HEK293T (cell line): ENCODE results near the gene CDC42BPG.

Experiments
- CTCF ChIA-PET: fragments of 350-600 bp; formaldehyde crosslinking; extraction: SDS; loops from one replicate; lab custom pipeline; 2021; ENCODE audit warnings: antibody characterized with exemption, inconsistent platforms; lab: Yijun Ruan, JAX
- POLR2A ChIA-PET: fragments of 350-600 bp; formaldehyde crosslinking; extraction: SDS; loops from one replicate; lab custom pipeline; 2020; ENCODE audit warnings: antibody characterized with exemption, inconsistent platforms; lab: Yijun Ruan, JAX
- DNase-seq: peaks from one replicate; pipeline ENCODE4 v3.0.0; 2012; ENCODE audit warnings: mixed read lengths; ENCODE audit errors: extremely low spot score
- ARNT ChIP-seq: fragments of 450-650 bp; IDR thresholded peaks from 2 replicates; pipeline ENCODE4 v1.6.1; 2017; ENCODE audit warnings: mild to moderate bottlenecking
- BHLHE40 ChIP-seq: fragments of 450-650 bp; IDR thresholded peaks from 2 replicates; pipeline ENCODE4 v1.6.1; 2016; ENCODE audit warnings: mild to moderate bottlenecking, moderate library complexity, borderline replicate concordance
- CTBP1 ChIP-seq: fragments of 450-650 bp; IDR thresholded peaks from 2 replicates; pipeline ENCODE4 v1.6.1; 2016; ENCODE audit warnings: borderline replicate concordance
- ELF4 ChIP-seq: fragments of 450-650 bp; IDR thresholded peaks from 2 replicates; pipeline ENCODE4 v1.6.1; 2017; ENCODE audit warnings: antibody characterized with exemption
- FOXA1 ChIP-seq: fragments of 450-650 bp; IDR thresholded peaks from 2 replicates; pipeline ENCODE4 v1.6.1; 2016; ENCODE audit warnings: mild to moderate bottlenecking
- FOXK2 ChIP-seq: fragments of 450-650 bp; IDR thresholded peaks from 2 replicates; pipeline ENCODE4 v1.6.1; 2016; ENCODE audit warnings: mild to moderate bottlenecking
- FOXM1 ChIP-seq: fragments of 450-650 bp; IDR thresholded peaks from 2 replicates; pipeline ENCODE4 v1.6.1; 2017; ENCODE audit warnings: mild to moderate bottlenecking, borderline replicate concordance
- HDGF ChIP-seq: fragments of 450-650 bp; IDR thresholded peaks from 2 replicates; pipeline ENCODE4 v1.6.1; 2017; ENCODE audit warnings: antibody characterized with exemption, borderline replicate concordance
- L3MBTL2 ChIP-seq: fragments of 450-650 bp; conservative IDR thresholded peaks from 2 replicates; pipeline ENCODE4 v1.6.1; 2016; ENCODE audit warnings: mild to moderate bottlenecking
- LEF1 ChIP-seq: fragments of 450-650 bp; IDR thresholded peaks from 2 replicates; pipeline ENCODE4 v1.6.1; 2017; ENCODE audit warnings: mild to moderate bottlenecking, borderline replicate concordance
- NFRKB ChIP-seq: fragments of 450-650 bp; IDR thresholded peaks from 2 replicates; pipeline ENCODE4 v1.6.1; 2016; ENCODE audit warnings: mild to moderate bottlenecking, moderate library complexity
- SP1 ChIP-seq: fragments of 450-650 bp; IDR thresholded peaks from 2 replicates; pipeline ENCODE4 v1.6.1; 2017
- SUZ12 ChIP-seq: fragments of 450-650 bp; IDR thresholded peaks from 2 replicates; pipeline ENCODE4 v1.6.1; 2016; ENCODE audit warnings: mild to moderate bottlenecking
- TARDBP ChIP-seq: fragments of 450-650 bp; IDR thresholded peaks from 2 replicates; pipeline ENCODE4 v1.6.1; 2016
- ZNF384 ChIP-seq: fragments of 450-650 bp; IDR thresholded peaks from 2 replicates; pipeline ENCODE4 v1.6.1; 2016
- TF ChIP-seq, protein P1 (sequence below): fragments of 450-650 bp; IDR thresholded peaks from 2 replicates; pipeline ENCODE4 v1.6.1; 2016

CDC42BPG gene

DNA sequence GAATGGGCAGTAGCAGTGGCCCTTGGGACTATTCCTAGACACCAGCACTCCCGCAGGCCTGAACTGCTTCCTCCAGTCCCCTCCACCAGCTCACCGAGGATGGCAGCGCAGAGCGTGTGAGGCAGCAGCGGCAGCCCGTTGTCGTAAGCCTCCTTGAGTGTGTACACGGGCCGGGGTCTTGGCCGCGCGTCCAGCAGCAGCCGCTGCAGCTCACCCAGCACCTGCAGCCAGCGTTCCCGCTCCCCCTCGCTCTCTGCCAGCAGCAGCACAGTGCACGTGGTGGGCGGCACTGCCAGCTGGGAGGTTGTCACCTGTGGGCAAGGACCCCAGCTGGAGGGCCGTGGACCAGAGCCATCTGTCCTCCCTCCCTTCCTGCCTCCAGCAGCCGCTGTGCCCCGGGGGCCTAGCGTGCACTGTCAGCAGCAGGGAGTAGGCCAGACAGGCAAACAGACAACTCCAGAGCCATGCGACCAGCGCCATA is 13.0 kb downstream of the CDC42BPG start:
- CTCF ChIA-PET, result no interaction called here
- DNase-seq, result no peak
- TF ChIP-seq ARNT, result no peak
- no peak for TF ChIP-seq L3MBTL2
- TF ChIP-seq ELF4, result no peak
- TF ChIP-seq FOXA1, result no peak
- POLR2A ChIA-PET, result no interaction called here

GRCh38 chr11:64829536-64830251 is 14.8 kb downstream of the CDC42BPG start:
- ChIA-PET POLR2A (interaction anchor here (0.7 to 1.3 kb wide), 2 partner anchors 34 to 58 kb away, joined by 3 read pairs; no protein-coding TSS in a partner anchor), CTCF (no interaction called here)
- TF ChIP-seq ELF4 (no peak), FOXK2 (no peak), HDGF (no peak), NFRKB (no peak), L3MBTL2 (no peak), FOXA1 (no peak), ARNT (no peak), SUZ12 (no peak), SP1 (no peak), FOXM1 (no peak), BHLHE40 (no peak)
- TF ChIP-seq, protein P1, sequence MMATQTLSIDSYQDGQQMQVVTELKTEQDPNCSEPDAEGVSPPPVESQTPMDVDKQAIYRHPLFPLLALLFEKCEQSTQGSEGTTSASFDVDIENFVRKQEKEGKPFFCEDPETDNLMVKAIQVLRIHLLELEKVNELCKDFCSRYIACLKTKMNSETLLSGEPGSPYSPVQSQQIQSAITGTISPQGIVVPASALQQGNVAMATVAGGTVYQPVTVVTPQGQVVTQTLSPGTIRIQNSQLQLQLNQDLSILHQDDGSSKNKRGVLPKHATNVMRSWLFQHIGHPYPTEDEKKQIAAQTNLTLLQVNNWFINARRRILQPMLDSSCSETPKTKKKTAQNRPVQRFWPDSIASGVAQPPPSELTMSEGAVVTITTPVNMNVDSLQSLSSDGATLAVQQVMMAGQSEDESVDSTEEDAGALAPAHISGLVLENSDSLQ, result no peak
- DNase-seq, result no peak

GRCh38 chr11:64827451-64827839 is 17.0 kb downstream of the CDC42BPG start:
- DNase-seq, result no peak
- ChIA-PET POLR2A (no interaction called here), CTCF (no interaction called here)
- TF ChIP-seq FOXA1 (no peak), HDGF (no peak), ZNF384 (no peak), TARDBP (no peak), ELF4 (no peak), CTBP1 (no peak)
- TF ChIP-seq, protein P1, result no peak

DNA sequence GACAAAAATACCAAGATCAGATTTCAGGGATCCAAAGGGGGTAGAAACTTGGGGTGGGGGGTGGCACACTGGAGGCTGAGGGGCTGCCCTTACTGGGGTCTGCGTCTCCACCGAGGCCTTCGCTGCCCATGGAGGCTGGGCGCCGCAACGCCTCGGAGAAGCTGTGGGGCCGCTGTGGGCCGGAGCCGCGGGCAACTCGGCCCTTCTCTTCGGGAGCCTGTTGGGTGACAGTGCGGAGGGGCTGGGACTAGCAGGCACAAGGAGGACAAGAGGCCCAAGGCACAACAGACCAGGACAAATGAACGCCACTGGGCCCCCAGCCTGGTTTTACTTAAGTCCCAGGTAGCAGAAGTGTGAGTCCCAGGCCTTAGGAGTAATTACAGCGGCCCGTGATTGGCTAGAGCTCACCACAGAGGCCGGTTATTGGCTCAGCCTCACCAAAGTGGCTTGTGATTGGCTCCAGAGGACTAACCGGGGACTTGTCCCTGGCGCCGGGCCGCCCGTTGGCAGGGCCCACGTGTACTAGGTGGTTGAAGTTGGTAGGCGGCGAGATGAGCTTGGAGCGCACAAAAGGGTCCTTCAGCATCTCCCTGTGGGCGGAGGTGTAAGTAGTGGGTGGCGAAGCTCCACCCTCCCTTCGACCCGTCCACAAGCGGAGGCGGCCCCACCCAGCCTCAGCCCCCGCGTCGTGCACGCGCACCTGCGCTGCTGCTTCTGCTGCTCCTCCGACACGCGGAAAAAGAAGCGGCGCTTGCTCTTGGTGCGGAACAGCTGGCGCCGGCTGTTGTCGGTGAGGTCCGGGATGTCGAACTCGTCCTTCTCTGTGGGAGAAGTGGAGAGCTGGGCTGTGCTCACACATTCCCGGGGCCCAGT is 17.6 kb downstream of the CDC42BPG start:
- no peak for TF ChIP-seq ZNF384
- no peak for TF ChIP-seq CTBP1
- no peak for TF ChIP-seq TARDBP
- TF ChIP-seq SUZ12, result no peak
- TF ChIP-seq FOXA1, result no peak
- TF ChIP-seq NFRKB, result no peak
- TF ChIP-seq L3MBTL2, result no peak
- TF ChIP-seq ELF4, result no peak
- TF ChIP-seq FOXK2, result no peak
- no peak for TF ChIP-seq ARNT
- TF ChIP-seq BHLHE40, result no peak
- no peak for TF ChIP-seq LEF1
- no peak for TF ChIP-seq SP1
- no peak for TF ChIP-seq HDGF
- TF ChIP-seq FOXM1, result no peak
- TF ChIP-seq, protein P1, result no peak
- ChIA-PET POLR2A (no interaction called here), CTCF (no interaction called here)
- no peak for DNase-seq

DNA sequence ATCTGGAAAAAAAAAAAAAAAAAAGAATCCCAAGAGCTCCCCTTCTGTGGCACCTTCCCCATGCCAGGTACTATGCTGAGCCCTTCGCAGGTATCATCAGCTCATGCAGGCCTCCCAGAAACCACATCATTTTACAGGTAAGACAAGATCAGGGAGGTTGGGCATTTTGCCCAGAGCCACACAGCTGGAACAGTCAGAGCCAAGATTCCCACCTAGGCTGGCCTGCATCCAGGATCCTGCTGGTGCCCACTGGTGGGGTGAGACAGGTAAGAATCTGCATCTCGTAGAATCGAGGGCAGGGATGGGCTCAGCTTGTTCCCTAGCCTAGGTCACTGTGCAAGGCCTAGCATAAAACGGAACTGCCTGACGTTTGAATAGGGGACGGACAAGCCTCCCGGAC is 18.4 kb downstream of the CDC42BPG start:
- ChIA-PET CTCF (no interaction called here), POLR2A (no interaction called here)
- TF ChIP-seq BHLHE40 (no peak), TARDBP (no peak), FOXA1 (no peak), ELF4 (no peak)

GRCh38 chr11:64823568-64824119 is 20.8 kb downstream of the CDC42BPG start:
- POLR2A ChIA-PET, result no interaction called here
- CTCF ChIA-PET, result no interaction called here
- TF ChIP-seq FOXM1, result no peak
- TF ChIP-seq L3MBTL2, result no peak
- no peak for TF ChIP-seq LEF1
- TF ChIP-seq NFRKB, result no peak
- TF ChIP-seq, protein P1, result no peak
- no peak for DNase-seq

More for the DNA sequence above, 18.4 kb downstream of the CDC42BPG start:
- no peak for DNase-seq
